NB4 (cell line): ENCODE measurements around the gene TMEM120B.
"Not testable (repeated sequence)": the region's sequence is repeated elsewhere in the genome, so short reads cannot be mapped to it uniquely, and the experiment has no call there.

Source experiments
- DNase-seq: peaks from one replicate; pipeline ENCODE4 v3.0.0; 2010; ENCODE audit warnings: low read depth
- H3K4me3 ChIP-seq: one replicate; pipeline ENCODE4 v1.5.1; 2011; ENCODE audit warnings: mild to moderate bottlenecking, low read depth, low read length, moderate library complexity
- CTCF ChIP-seq: IDR thresholded peaks from one replicate; pipeline ENCODE4 v1.5.1; 2012; ENCODE audit warnings: low read depth, low read length
- MAX ChIP-seq: IDR thresholded peaks from 2 replicates; pipeline ENCODE4 v1.6.1; 2011; ENCODE audit warnings: low read depth, low read length
- MYC ChIP-seq: IDR thresholded peaks from 2 replicates; pipeline ENCODE4 v1.6.1; 2011; ENCODE audit warnings: low read depth, low read length
- POLR2A ChIP-seq: IDR thresholded peaks from 2 replicates; pipeline ENCODE4 v1.6.1; 2011; ENCODE audit warnings: mild to moderate bottlenecking; ENCODE audit not compliant: insufficient read length; ENCODE audit errors: extremely low read depth

The TMEM120B gene

GRCh38 chr12:121789233-121789781, 76.8 kb downstream of the TMEM120B start:
- DNase-seq: peak; percentile 69
- peak overlapping the region; percentile 46 for H3K4me3 ChIP-seq
- TF ChIP-seq MAX: peak; percentile 96
- TF ChIP-seq POLR2A: no peak
- peak; percentile 88 for TF ChIP-seq MYC
- peak; percentile 23 for TF ChIP-seq CTCF

GRCh38 chr12:121789800-121790728, 77.5 kb downstream of the TMEM120B start:
- peak overlapping the region; percentile 46 for H3K4me3 ChIP-seq
- DNase-seq: peak; percentile 99
- no peak for TF ChIP-seq CTCF
- TF ChIP-seq MAX: peak; percentile 81
- TF ChIP-seq MYC: peak; percentile 94
- TF ChIP-seq POLR2A: peak; percentile 44

- not testable (repeated sequence) for H3K4me3 ChIP-seq, DNase-seq
Measured at GRCh38 chr12:121790785-121791184, 78.2 kb downstream of the TMEM120B start.

- TF ChIP-seq MYC: no peak
- no peak for TF ChIP-seq CTCF
- TF ChIP-seq POLR2A: no peak
- no peak for TF ChIP-seq MAX
- peak overlapping the region; percentile 72 for H3K4me3 ChIP-seq
- DNase-seq: peak; percentile 43
Measured at GRCh38 chr12:121791671-121792551, 79.4 kb downstream of the TMEM120B start.

- H3K4me3 ChIP-seq: peak overlapping the region; percentile 72
- DNase-seq: peak; percentile 83
- TF ChIP-seq MYC (peak; percentile 30; the same call in 1 of the 2 replicates), MAX (no peak), POLR2A (no peak), CTCF (no peak)
Measured at GRCh38 chr12:121792607-121793439, 80.3 kb downstream of the TMEM120B start.
